Transverse colon (tissue), 4 donors: ENCODE measurements around the gene VPS35.

ENCODE experiments used
- EP300 ChIP-seq: sonication (generic); formaldehyde crosslinking; IDR thresholded peaks from one replicate; pipeline ENCODE4 v1.6.1; 2017; ENCODE audit warnings: antibody characterized with exemption, low read depth
- POLR2A ChIP-seq: fragments of 450-650 bp; IDR thresholded peaks from one replicate; pipeline ENCODE4 v1.6.1; 2016; ENCODE audit warnings: antibody characterized with exemption, mild to moderate bottlenecking, moderate library complexity
- POLR2AphosphoS5 ChIP-seq, 3 donors: sonication (generic); formaldehyde crosslinking; IDR thresholded peaks; one replicate each; pipeline ENCODE4 v1.6.1; 2016; ENCODE audit warnings: antibody characterized with exemption in 3 of 3
- TF ChIP-seq, protein P1 (sequence below), 5 experiments: fragments of 200-600 bp in 3 of 5; fragments of 450-650 bp in 2 of 5; sonication (generic) in 3 of 5; IDR thresholded peaks; 1 replicate in 2 of 5; 2 replicates in 3 of 5; pipeline ENCODE4 v1.5.1; 2016 to 2017; ENCODE audit warnings: antibody characterized with exemption in 5 of 5, inconsistent platforms in 3 of 5, mild to moderate bottlenecking in 2 of 5, moderate library complexity in 1 of 5

DNA sequence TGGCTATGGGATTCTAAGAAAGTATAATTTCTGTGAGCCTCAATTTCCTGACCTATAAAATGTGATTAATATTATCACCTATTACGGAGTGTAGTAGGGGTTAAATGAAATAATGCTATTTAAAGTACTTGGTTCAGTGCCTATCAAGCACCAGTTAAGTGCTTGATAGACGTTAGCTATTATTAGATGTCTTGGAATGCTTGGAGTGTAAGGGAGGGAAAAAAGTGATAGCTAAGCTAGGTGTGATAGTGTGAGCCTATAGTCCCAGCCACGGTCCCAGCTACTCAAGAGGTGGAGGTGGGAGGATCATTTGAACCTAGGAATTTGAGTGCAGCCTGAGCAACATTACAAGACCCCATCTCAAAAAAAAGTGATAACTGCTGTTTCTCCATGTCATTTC, 8.0 kb upstream of the VPS35 start:
- TF ChIP-seq POLR2AphosphoS5 (IDR thresholded peaks at IDR 0.05) (no peak), POLR2A (no peak), EP300 (no peak)
- TF ChIP-seq, protein P1, sequence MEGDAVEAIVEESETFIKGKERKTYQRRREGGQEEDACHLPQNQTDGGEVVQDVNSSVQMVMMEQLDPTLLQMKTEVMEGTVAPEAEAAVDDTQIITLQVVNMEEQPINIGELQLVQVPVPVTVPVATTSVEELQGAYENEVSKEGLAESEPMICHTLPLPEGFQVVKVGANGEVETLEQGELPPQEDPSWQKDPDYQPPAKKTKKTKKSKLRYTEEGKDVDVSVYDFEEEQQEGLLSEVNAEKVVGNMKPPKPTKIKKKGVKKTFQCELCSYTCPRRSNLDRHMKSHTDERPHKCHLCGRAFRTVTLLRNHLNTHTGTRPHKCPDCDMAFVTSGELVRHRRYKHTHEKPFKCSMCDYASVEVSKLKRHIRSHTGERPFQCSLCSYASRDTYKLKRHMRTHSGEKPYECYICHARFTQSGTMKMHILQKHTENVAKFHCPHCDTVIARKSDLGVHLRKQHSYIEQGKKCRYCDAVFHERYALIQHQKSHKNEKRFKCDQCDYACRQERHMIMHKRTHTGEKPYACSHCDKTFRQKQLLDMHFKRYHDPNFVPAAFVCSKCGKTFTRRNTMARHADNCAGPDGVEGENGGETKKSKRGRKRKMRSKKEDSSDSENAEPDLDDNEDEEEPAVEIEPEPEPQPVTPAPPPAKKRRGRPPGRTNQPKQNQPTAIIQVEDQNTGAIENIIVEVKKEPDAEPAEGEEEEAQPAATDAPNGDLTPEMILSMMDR (IDR thresholded peaks at IDR 0.05) = no peak
